Cardiac septum (tissue), 1 donor: ENCODE data around the gene PCSK4. TPM values are rescaled to one million over a fixed set of nuclear protein-coding genes. Genes with fewer than 3 reads are reported as not detected.

Experiments
- DNase-seq: peaks from one replicate; pipeline ENCODE4 v3.0.0-alpha.2; 2020; ENCODE audit warnings: low spot score
- intact Hi-C: fragments of 100-400 bp; cut with DNase I; formaldehyde crosslinking; loops from one replicate; pipeline ENCODE4 v1.14.0; 2022
- total RNA-seq: library from RNA; stranded (reverse); fragmentation: NEBNext Ultra II Directional; extraction: Animal tissue kit (Norgen Biotek cat#: 25700); gene quantifications from one replicate; pipeline ENCODE4 v1.2.1, GENCODE V29; 2021
- donor health status: DM: no; HTN: no; CAD: no.

The PCSK4 gene
- total RNA-seq, 1 donor from 2014 or later = 1.5 TPM

- DNase-seq = no peak
- intact Hi-C loops = no loop called here
Measured at GRCh38 chr19:1474765-1475351, 15.3 kb downstream of the PCSK4 start.

- intact Hi-C loops = no loop called here
Measured at GRCh38 chr19:1474011-1474764, 16.0 kb downstream of the PCSK4 start.

GRCh38 chr19:1473085-1473851 is 16.9 kb downstream of the PCSK4 start:
- intact Hi-C loops = no loop called here

More at GRCh38 chr19:1474011-1474764, 16.0 kb downstream of the PCSK4 start:
- no peak for DNase-seq

DNA sequence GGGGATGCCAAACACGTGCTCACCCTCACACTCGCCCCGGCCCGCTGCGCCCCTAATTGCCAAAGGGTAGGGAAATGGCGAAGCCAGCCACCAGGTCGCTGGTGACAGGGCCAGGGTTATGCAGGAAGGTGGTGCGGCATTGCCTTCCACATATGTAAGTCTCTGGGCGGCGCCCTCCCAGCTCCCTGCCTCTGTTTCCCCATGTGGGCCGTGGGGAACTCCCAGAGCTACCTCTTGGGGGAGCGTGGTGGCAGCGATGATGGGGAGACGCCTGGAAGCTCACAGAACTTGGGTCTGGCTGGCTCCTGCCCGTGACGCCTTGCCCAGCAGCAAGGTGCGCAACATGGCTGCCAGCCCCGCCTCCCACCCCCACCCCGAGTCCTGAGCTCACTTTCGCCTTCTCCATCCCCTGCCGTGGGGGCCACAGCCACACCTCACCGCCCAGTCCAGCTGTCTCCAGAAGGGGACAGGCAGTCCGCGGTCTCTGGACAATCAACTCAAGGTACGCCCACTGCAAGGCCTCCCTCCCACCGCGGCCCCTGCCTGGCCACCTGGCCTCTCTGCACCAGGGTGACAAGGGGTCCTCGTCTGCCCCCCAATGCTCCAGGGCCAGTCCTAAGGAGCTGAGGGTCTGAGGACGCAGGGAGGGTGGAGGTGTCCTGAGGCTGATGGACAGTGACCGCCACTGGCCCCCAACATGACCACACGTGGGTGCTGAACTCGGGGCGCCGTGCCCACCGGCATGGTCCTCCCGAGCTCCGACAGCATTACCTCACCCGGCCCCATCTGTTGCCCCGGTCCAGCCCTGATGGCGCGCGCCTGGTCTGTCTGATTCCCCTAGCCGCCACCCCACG is 17.7 kb downstream of the PCSK4 start:
- DNase-seq = no peak

More at GRCh38 chr19:1473085-1473851, 16.9 kb downstream of the PCSK4 start:
- DNase-seq = no peak

GRCh38 chr19:1471515-1472160 is 18.5 kb downstream of the PCSK4 start:
- intact Hi-C loops = no loop called here
- DNase-seq = no peak

More for the DNA sequence above, 17.7 kb downstream of the PCSK4 start:
- intact Hi-C loops = no loop called here

GRCh38 chr19:1471010-1471514 is 19.1 kb downstream of the PCSK4 start:
- no peak for DNase-seq
- intact Hi-C loops = no loop called here

DNA sequence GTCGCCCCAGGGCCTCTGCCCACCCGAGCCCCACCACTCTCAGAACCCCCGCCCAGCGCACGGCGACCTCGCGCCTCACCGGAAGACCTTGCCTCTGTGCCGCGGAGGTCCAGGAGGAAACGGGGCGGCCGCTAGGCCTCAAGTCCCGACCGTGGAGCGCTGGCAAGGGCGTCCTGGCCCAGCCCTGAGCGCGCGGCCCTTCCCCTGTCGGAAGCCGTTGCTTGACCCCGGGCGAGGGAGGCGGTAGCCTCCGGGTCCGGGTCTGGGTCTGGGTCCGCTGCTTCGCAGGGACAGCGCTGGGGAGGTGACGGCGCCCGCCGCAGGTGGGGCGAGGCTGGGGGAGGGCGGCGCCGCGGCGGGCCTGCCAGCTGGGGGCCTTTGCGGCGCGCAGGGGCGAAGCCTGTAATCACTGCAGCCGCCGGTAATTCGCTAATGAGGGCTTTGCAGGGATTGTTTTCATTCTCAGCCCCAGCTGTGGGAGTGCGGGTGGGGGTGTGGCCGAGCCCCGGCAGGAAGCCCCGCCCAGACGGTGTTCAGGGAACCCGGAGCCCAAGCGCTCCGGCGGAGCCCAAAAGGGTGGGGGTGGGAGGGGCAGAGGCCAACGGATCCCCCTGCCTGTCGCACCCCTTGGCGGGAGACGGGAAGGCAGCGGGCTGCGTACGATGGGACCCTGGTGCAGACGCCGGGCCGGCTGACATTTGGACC is 19.7 kb downstream of the PCSK4 start:
- DNase-seq = no peak
- intact Hi-C loops = no loop called here

- no peak for DNase-seq
Measured at GRCh38 chr19:1470055-1470304, 20.2 kb downstream of the PCSK4 start.

GRCh38 chr19:1469255-1470054 is 20.7 kb downstream of the PCSK4 start:
- DNase-seq = no peak
- intact Hi-C loops = no loop called here

More at GRCh38 chr19:1470055-1470304, 20.2 kb downstream of the PCSK4 start:
- intact Hi-C loops = no loop called here

GRCh38 chr19:1468821-1469254 is 21.3 kb downstream of the PCSK4 start:
- DNase-seq = no peak
- intact Hi-C loops = no loop called here

DNA sequence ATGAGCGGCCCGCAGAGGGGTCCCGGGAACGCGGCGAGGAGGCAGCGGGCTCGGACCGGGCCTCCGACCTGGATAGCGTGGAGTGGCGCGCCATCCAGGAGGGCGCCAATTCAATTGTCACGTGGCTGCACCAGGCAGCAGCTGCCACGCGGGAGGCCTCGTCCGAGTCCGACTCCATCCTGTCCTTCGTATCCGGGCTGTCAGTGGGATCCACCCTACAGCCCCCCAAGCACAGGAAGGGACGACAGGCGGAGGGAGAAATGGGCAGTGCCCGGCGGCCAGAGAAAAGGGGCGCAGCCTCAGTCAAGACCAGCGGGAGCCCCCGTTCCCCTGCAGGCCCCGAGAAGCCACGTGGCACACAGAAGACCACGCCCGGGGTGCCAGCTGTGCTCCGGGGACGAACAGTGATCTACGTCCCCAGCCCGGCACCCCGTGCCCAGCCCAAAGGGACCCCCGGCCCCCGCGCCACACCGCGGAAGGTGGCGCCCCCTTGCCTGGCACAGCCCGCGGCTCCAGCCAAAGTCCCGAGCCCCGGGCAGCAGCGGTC is 21.8 kb downstream of the PCSK4 start:
- no peak for DNase-seq
- intact Hi-C loops = no loop called here

DNA sequence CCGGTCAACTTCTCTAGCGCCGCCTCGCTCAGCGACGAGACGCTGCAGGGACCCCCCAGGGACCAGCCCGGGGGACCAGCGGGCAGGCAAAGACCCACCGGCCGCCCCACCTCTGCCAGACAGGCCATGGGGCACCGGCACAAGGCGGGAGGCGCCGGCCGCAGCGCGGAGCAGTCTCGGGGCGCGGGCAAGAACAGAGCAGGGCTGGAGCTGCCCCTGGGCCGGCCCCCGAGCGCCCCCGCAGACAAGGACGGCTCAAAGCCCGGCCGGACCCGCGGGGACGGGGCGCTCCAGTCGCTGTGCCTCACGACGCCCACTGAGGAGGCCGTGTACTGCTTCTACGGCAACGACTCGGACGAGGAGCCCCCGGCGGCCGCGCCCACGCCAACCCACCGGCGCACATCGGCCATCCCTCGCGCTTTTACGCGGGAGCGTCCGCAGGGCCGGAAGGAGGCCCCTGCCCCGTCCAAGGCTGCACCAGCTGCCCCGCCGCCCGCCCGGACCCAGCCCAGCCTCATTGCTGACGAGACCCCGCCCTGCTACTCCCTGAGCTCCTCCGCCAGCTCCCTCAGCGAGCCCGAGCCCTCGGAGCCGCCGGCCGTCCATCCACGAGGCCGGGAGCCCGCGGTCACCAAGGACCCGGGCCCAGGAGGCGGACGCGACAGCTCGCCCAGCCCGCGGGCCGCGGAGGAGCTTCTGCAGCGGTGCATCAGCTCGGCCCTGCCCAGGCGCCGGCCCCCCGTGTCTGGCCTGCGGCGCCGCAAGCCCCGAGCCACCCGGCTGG is 22.5 kb downstream of the PCSK4 start:
- intact Hi-C loops = no loop called here
- no peak for DNase-seq

DNA sequence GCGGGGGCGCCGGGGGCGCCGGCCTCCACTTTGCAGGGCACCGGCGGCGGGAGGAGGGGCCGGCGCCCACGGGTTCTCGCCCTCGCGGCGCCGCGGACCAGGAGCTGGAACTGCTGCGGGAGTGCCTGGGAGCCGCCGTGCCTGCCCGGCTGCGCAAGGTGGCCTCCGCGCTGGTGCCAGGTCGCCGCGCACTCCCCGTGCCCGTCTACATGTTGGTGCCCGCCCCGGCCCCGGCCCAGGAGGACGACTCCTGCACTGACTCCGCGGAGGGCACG is 23.0 kb downstream of the PCSK4 start:
- intact Hi-C loops = no loop called here
- no peak for DNase-seq

- intact Hi-C loops = no loop called here
- no peak for DNase-seq
Measured at GRCh38 chr19:1466461-1467214, 23.5 kb downstream of the PCSK4 start.

DNA sequence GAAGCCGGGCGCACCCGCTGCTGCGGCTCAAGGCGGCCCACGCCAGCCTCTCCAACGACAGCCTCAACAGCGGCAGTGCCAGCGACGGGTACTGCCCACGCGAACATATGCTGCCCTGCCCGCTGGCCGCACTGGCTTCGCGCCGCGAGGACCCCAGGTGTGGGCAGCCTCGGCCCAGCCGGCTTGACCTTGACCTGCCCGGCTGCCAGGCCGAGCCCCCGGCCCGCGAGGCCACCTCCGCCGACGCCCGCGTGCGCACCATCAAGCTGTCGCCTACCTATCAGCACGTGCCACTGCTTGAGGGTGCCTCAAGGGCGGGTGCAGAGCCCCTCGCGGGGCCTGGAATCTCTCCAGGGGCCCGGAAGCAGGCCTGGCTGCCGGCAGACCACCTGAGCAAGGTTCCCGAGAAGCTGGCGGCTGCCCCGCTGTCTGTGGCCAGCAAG is 24.1 kb downstream of the PCSK4 start:
- intact Hi-C loops = no loop called here
- DNase-seq = no peak
